Cardiac muscle cell (in vitro differentiated cells and primary cell): ENCODE results near the gene DOCK1. TPM values are rescaled to one million over a fixed set of nuclear protein-coding genes. Genes with fewer than 3 reads are reported as not detected.

ENCODE experiments used
- DNase-seq, 2 donors: peaks; one replicate each; pipeline versions ENCODE4 v3.0.0 to v3.0.0-alpha.2; 2010 to 2017; ENCODE audit warnings: low read depth in 1 of 2, low spot score in 1 of 2
- H3K27ac ChIP-seq: fragments of 200-600 bp; sonication (generic); 2 replicates; pipeline ENCODE4 v1.5.1; 2016
- H3K27me3 ChIP-seq: fragments of 200-600 bp; sonication (generic); 2 replicates; pipeline ENCODE4 v1.6.0; 2016; ENCODE audit warnings: control low read depth
- H3K36me3 ChIP-seq: fragments of 200-600 bp; sonication (generic); 2 replicates; pipeline ENCODE4 v1.5.1; 2016; ENCODE audit warnings: control low read depth
- H3K4me1 ChIP-seq: fragments of 200-600 bp; sonication (generic); 2 replicates; pipeline ENCODE4 v1.8.1; 2017; ENCODE audit warnings: low read depth, mild to moderate bottlenecking, mixed run types
- H3K4me3 ChIP-seq: fragments of 200-600 bp; sonication (generic); 2 replicates; pipeline ENCODE4 v1.5.1; 2016; ENCODE audit warnings: mild to moderate bottlenecking
- H3K9me3 ChIP-seq: fragments of 200-600 bp; sonication (generic); 2 replicates; pipeline ENCODE4 v1.5.1; 2017; ENCODE audit warnings: low read depth, mild to moderate bottlenecking, control low read depth
- CTCF ChIP-seq: IDR thresholded peaks from 2 replicates; pipeline ENCODE4 v1.5.1; 2012; ENCODE audit warnings: low read depth, mild to moderate bottlenecking, low read length
- polyA plus RNA-seq: library from polyadenylated mRNA; unstranded; fragments of >200 nt; fragmentation: Nextera tagmentation; extraction: Ambion mirVana; gene quantifications from 2 replicates; pipeline ENCODE4 v1.2.1, GENCODE V29; 2016
- total RNA-seq: library from RNA; depleted of rRNA; stranded (reverse); fragments of >200 nt; gene quantifications from 2 replicates; pipeline ENCODE4 v1.2.3, GENCODE V29; 2016

The DOCK1 gene
- total and polyA plus RNA-seq, 2 experiments from 2014 or later, result 15.0 to 30.6 TPM

- no peak overlapping the region for H3K4me3 ChIP-seq
- no peaks in the 10 kb centered on the region for H3K9me3 ChIP-seq
- TF ChIP-seq CTCF, result no peak
- no peak overlapping the region for H3K27ac ChIP-seq
- DNase-seq, result no peak
- H3K27me3 ChIP-seq, result no peaks in the 10 kb centered on the region
- H3K4me1 ChIP-seq, result no peaks in the 10 kb centered on the region
- H3K36me3 ChIP-seq, result no peaks in the 10 kb centered on the region
Measured at GRCh38 chr10:127227663-127228062, 322.4 kb downstream of the DOCK1 start.

GRCh38 chr10:127228195-127228787, 323.1 kb downstream of the DOCK1 start:
- Histone ChIP-seq H3K27ac (no peak overlapping the region), H3K36me3 (no peaks in the 10 kb centered on the region), H3K4me1 (no peaks in the 10 kb centered on the region), H3K9me3 (no peaks in the 10 kb centered on the region), H3K27me3 (no peaks in the 10 kb centered on the region), H3K4me3 (no peak overlapping the region)
- DNase-seq, result no peak
- no peak for TF ChIP-seq CTCF

GRCh38 chr10:127234306-127234800, 329.1 kb downstream of the DOCK1 start:
- Histone ChIP-seq H3K36me3 (no peaks in the 10 kb centered on the region), H3K4me1 (no peaks in the 10 kb centered on the region), H3K27ac (no peak overlapping the region), H3K4me3 (no peak overlapping the region), H3K9me3 (no peaks in the 10 kb centered on the region), H3K27me3 (no peaks in the 10 kb centered on the region)
- TF ChIP-seq CTCF, result no peak
- no peak for DNase-seq

GRCh38 chr10:127236266-127236665, 331.0 kb downstream of the DOCK1 start:
- no peak for DNase-seq
- no peak overlapping the region for H3K4me3 ChIP-seq

GRCh38 chr10:127242914-127243313, 337.7 kb downstream of the DOCK1 start:
- TF ChIP-seq CTCF, result no peak
- no peaks in the 10 kb centered on the region for H3K4me1 ChIP-seq
- H3K27ac ChIP-seq, result no peak overlapping the region
- no peaks in the 10 kb centered on the region for H3K27me3 ChIP-seq
- no peak overlapping the region for H3K4me3 ChIP-seq
- no peak for DNase-seq
- H3K36me3 ChIP-seq, result no peaks in the 10 kb centered on the region
- no peaks in the 10 kb centered on the region for H3K9me3 ChIP-seq

More at GRCh38 chr10:127236266-127236665, 331.0 kb downstream of the DOCK1 start:
- Histone ChIP-seq H3K4me1 (no peaks in the 10 kb centered on the region), H3K36me3 (no peaks in the 10 kb centered on the region), H3K27ac (no peak overlapping the region), H3K27me3 (no peaks in the 10 kb centered on the region), H3K9me3 (no peaks in the 10 kb centered on the region)
- TF ChIP-seq CTCF, result no peak
